Ascending aorta (tissue), 2 donors: Measurements from ENCODE around the gene SETBP1. TPM values are rescaled to one million over a fixed set of nuclear protein-coding genes. Genes with fewer than 3 reads are reported as not detected.

Source experiments
- DNase-seq, 2 donors: peaks; one replicate each; pipeline ENCODE4 v3.0.0-alpha.2; 2019; ENCODE audit warnings: low spot score in 2 of 2
- H3K27ac ChIP-seq, 2 donors: fragments of 200-600 bp; sonication (generic); one replicate each; pipeline ENCODE4 v1.5.1; 2016 to 2017; ENCODE audit warnings: mild to moderate bottlenecking in 1 of 2
- H3K27me3 ChIP-seq: fragments of 200-600 bp; sonication (generic); one replicate; pipeline ENCODE4 v1.5.1; 2017
- H3K36me3 ChIP-seq, 2 donors: fragments of 200-600 bp; sonication (generic); one replicate each; pipeline ENCODE4 v1.5.1; 2016
- H3K4me1 ChIP-seq, 2 donors: fragments of 200-600 bp; sonication (generic); one replicate each; pipeline ENCODE4 v1.5.1; 2016 to 2017; ENCODE audit warnings: mild to moderate bottlenecking in 1 of 2
- H3K4me3 ChIP-seq, 2 donors: fragments of 200-600 bp; sonication (generic); one replicate each; pipeline ENCODE4 v1.5.1; 2016 to 2017; ENCODE audit warnings: mild to moderate bottlenecking in 1 of 2
- H3K9me3 ChIP-seq, 2 donors: fragments of 200-600 bp; sonication (generic); one replicate each; pipeline ENCODE4 v1.5.1; 2016
- CTCF ChIP-seq, 3 experiments: fragments of 200-600 bp in 2 of 3; fragments of 450-650 bp in 1 of 3; sonication (generic) in 2 of 3; IDR thresholded peaks; one replicate each; pipeline ENCODE4 v1.5.1; 2016 to 2019; ENCODE audit warnings: antibody characterized with exemption in 3 of 3, mild to moderate bottlenecking in 1 of 3, moderate library complexity in 1 of 3
- intact Hi-C: fragments of 100-400 bp; cut with DNase I; formaldehyde crosslinking; loops from one replicate; pipeline ENCODE4 v1.15.1; 2023
- total RNA-seq: library from RNA; depleted of rRNA; stranded (reverse); fragments of >200 nt; gene quantifications from one replicate; pipeline ENCODE4 v1.1.0, GENCODE V29; 2016

The SETBP1 gene
- total RNA-seq, 1 donor from 2014 or later: 23.5 TPM

- no peaks in the 10 kb centered on the region for H3K27me3 ChIP-seq
- no peaks in the 10 kb centered on the region for H3K36me3 ChIP-seq
- no peaks in the 10 kb centered on the region for H3K9me3 ChIP-seq
- H3K4me3 ChIP-seq: no peak overlapping the region
- TF ChIP-seq CTCF (IDR thresholded peaks at IDR 0.05): no peak
- intact Hi-C loops: no loop called here
- no peak overlapping the region for H3K27ac ChIP-seq
- no peak for DNase-seq
- H3K4me1 ChIP-seq: peaks cover 0 to 7% of the 10 kb centered on the region in 2 donors
Observed at GRCh38 chr18:44652722-44653121, 28.0 kb upstream of the SETBP1 start.

DNA sequence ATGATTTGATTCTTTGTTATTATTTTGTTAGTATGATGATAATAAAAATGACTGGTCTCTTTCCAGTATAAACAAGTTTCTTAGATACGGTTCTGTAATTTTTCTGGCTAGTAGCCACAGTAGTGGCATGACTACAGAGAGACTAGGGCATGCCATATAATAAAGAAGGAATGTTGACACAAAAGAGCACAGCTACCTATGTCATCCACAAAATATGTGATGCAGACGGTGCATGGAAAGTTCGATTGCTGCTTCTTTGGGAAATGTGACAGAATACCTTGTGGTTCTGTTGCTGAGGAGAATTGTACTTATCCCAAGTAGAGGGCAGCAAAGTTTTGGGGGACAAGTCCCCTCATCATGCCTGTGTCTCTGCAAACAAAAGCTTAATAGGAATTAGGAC lies 26.1 kb upstream of the SETBP1 start:
- Histone ChIP-seq H3K9me3 (no peaks in the 10 kb centered on the region), H3K27me3 (no peaks in the 10 kb centered on the region), H3K27ac (no peak overlapping the region), H3K4me1 (peaks cover 0 to 7% of the 10 kb centered on the region in 2 donors), H3K4me3 (no peak overlapping the region), H3K36me3 (no peaks in the 10 kb centered on the region)
- intact Hi-C loops: no loop called here
- TF ChIP-seq CTCF (IDR thresholded peaks at IDR 0.05): no peak
- DNase-seq: no peak

GRCh38 chr18:44655435-44655834 lies 25.3 kb upstream of the SETBP1 start:
- Histone ChIP-seq H3K27me3 (no peaks in the 10 kb centered on the region), H3K4me3 (no peak overlapping the region), H3K4me1 (peaks cover 0 to 7% of the 10 kb centered on the region in 2 donors), H3K9me3 (no peaks in the 10 kb centered on the region), H3K36me3 (no peaks in the 10 kb centered on the region), H3K27ac (no peak overlapping the region)
- DNase-seq: no peak
- intact Hi-C loops: loop anchor here (5.0 kb wide), 1 partner anchor 428 kb away; no protein-coding TSS in a partner anchor
- TF ChIP-seq CTCF (IDR thresholded peaks at IDR 0.05): no peak

GRCh38 chr18:44659771-44660170 lies 20.9 kb upstream of the SETBP1 start:
- H3K4me1 ChIP-seq: no peaks in the 10 kb centered on the region
- H3K27ac ChIP-seq: no peak overlapping the region
- H3K4me3 ChIP-seq: no peak overlapping the region
- DNase-seq: no peak
- no peak for TF ChIP-seq CTCF (IDR thresholded peaks at IDR 0.05)
- no peaks in the 10 kb centered on the region for H3K9me3 ChIP-seq
- no peaks in the 10 kb centered on the region for H3K27me3 ChIP-seq
- no peaks in the 10 kb centered on the region for H3K36me3 ChIP-seq
- intact Hi-C loops: loop anchor here (5.0 to 10.0 kb wide), 2 partner anchors 195 to 432 kb away; no protein-coding TSS in a partner anchor

DNA sequence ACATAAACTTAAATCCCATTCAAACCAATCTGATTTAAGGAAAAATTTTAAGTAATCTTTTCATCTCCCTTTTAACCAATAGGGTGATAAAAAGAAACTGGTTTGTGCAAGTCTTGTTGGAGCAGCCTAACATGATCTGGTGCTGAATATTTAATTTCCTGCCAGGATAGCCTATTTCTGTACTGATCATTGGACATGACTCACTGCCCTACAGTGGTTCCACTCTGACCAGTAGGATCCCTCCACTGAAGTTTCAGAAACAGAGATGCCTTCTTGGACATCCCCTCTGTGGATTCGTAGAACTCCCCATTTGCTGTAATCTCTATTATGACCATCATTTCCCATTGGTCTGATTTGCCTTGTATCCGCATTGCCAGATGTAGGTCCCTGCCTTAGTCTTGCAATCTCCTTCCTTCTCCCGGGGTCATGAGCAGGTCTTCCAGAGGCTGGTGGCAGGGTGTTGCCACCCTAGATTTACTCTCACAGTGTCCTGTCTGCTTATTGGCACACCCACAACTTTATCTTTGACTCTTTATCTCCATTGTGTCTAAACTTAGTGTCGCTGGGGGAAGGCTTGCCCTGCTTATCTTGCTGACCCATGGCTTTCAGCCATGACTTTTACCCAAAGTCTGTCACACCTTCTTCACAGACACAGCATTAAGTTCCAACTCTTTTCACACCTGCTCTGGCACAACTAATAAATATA lies 12.3 kb upstream of the SETBP1 start:
- Histone ChIP-seq H3K27me3 (no peaks in the 10 kb centered on the region), H3K27ac (no peak overlapping the region), H3K4me1 (no peaks in the 10 kb centered on the region), H3K9me3 (no peaks in the 10 kb centered on the region), H3K36me3 (no peaks in the 10 kb centered on the region), H3K4me3 (no peak overlapping the region)
- no peak for DNase-seq
- intact Hi-C loops: loop anchor here (10.0 kb wide), 1 partner anchor 204 kb away; no protein-coding TSS in a partner anchor
- TF ChIP-seq CTCF (IDR thresholded peaks at IDR 0.05): no peak
